Measurements from ENCODE around the gene ZC3H13. TPM values are rescaled to one million over a fixed set of nuclear protein-coding genes. Genes with fewer than 3 reads are reported as not detected.

ZC3H13 gene
- polyA plus RNA-seq, 3 donors from 2014 or later, result 6.3 to 61.1 (median 30.8) TPM

GRCh38 chr13:46053162-46054012 lies 841 bp upstream of the ZC3H13 start:
- DNase-seq, result no peak
- Mint-ChIP-seq H3K36me3 (no peaks in the 10 kb centered on the region), H3K9me3 (peaks cover 0 to 2% (median 0%) of the 10 kb centered on the region in 6 donors), H3K4me1 (peaks cover 35 to 45% of the 10 kb centered on the region in 2 donors), H3K4me3 (peak overlapping the region; percentile 93 to 99 (median 95)), H3K27ac (peak overlapping the region; percentile 96 to 98 (median 98)), H3K27me3 (ENCODE audit: low read depth in 3 of 3) (peaks cover 12 to 19% (median 14%) of the 10 kb centered on the region in 3 donors)

GRCh38 chr13:46051968-46052318 lies 603 bp downstream of the ZC3H13 start:
- no peak for DNase-seq
- peaks cover 39 to 58% of the 10 kb centered on the region in 2 donors for H3K4me1 Mint-ChIP-seq
- peak overlapping the region; percentile 93 to 99 (median 95) for H3K4me3 Mint-ChIP-seq
- H3K27ac Mint-ChIP-seq, result peak overlapping the region; percentile 96 to 98 (median 98)
- peaks cover 12 to 19% (median 14%) of the 10 kb centered on the region in 3 donors for H3K27me3 Mint-ChIP-seq (ENCODE audit: low read depth in 3 of 3)
- no peaks in the 10 kb centered on the region for H3K36me3 Mint-ChIP-seq
- H3K9me3 Mint-ChIP-seq, result peaks cover 0 to 2% (median 0%) of the 10 kb centered on the region in 6 donors

GRCh38 chr13:46050771-46051170 lies 1.8 kb downstream of the ZC3H13 start:
- Mint-ChIP-seq H3K4me3 (peak overlapping the region; percentile 1 to 99 (median 38)), H3K27me3 (ENCODE audit: low read depth in 3 of 3) (peaks cover 8 to 17% (median 14%) of the 10 kb centered on the region in 3 donors), H3K36me3 (no peaks in the 10 kb centered on the region), H3K9me3 (no peaks in the 10 kb centered on the region), H3K4me1 (peaks cover 43 to 66% of the 10 kb centered on the region in 2 donors), H3K27ac (peak overlapping the region in 4 of 6 donors; percentile 16 to 98 (median 17))
- DNase-seq, result no peak

- peaks cover 0 to 9% (median 7%) of the 10 kb centered on the region in 3 donors for H3K36me3 Mint-ChIP-seq
- no peaks in the 10 kb centered on the region for H3K27me3 Mint-ChIP-seq (ENCODE audit: low read depth in 3 of 3)
- H3K27ac Mint-ChIP-seq, result peak overlapping the region in 1 of 6 donors; percentile 7
- no peak overlapping the region for H3K4me3 Mint-ChIP-seq
- no peaks in the 10 kb centered on the region for H3K9me3 Mint-ChIP-seq
- no peak for DNase-seq
- H3K4me1 Mint-ChIP-seq, result peaks cover 21 to 57% of the 10 kb centered on the region in 2 donors
These were observed 7.1 kb downstream of the ZC3H13 start for GRCh38 chr13:46045424-46045823.

GRCh38 chr13:46043647-46044046 lies 8.9 kb downstream of the ZC3H13 start:
- H3K4me3 Mint-ChIP-seq, result no peak overlapping the region
- H3K9me3 Mint-ChIP-seq, result no peaks in the 10 kb centered on the region
- no peak for DNase-seq
- H3K27me3 Mint-ChIP-seq (ENCODE audit: low read depth in 3 of 3), result no peaks in the 10 kb centered on the region
- H3K4me1 Mint-ChIP-seq, result peaks cover 13 to 44% of the 10 kb centered on the region in 2 donors
- H3K27ac Mint-ChIP-seq, result no peak overlapping the region
- H3K36me3 Mint-ChIP-seq, result peaks cover 0 to 9% (median 7%) of the 10 kb centered on the region in 3 donors

GRCh38 chr13:46041419-46041839 lies 11.1 kb downstream of the ZC3H13 start:
- peak overlapping the region in 1 of 6 donors; percentile 30 for H3K27ac Mint-ChIP-seq
- DNase-seq, result no peak
- no peaks in the 10 kb centered on the region for H3K9me3 Mint-ChIP-seq
- no peak overlapping the region for H3K4me3 Mint-ChIP-seq
- peaks cover 5 to 30% of the 10 kb centered on the region in 2 donors for H3K4me1 Mint-ChIP-seq
- H3K36me3 Mint-ChIP-seq, result peaks cover 4 to 15% (median 15%) of the 10 kb centered on the region in 3 donors
- H3K27me3 Mint-ChIP-seq (ENCODE audit: low read depth in 3 of 3), result no peaks in the 10 kb centered on the region

- Mint-ChIP-seq H3K4me3 (no peak overlapping the region), H3K27me3 (ENCODE audit: low read depth in 3 of 3) (no peaks in the 10 kb centered on the region), H3K4me1 (peaks cover 5 to 27% of the 10 kb centered on the region in 2 donors), H3K27ac (peak overlapping the region in 1 of 6 donors; percentile 38), H3K9me3 (no peaks in the 10 kb centered on the region), H3K36me3 (peaks cover 4 to 20% (median 19%) of the 10 kb centered on the region in 3 donors)
- no peak for DNase-seq
These were observed 11.8 kb downstream of the ZC3H13 start for GRCh38 chr13:46040763-46041162.

- Mint-ChIP-seq H3K9me3 (no peaks in the 10 kb centered on the region), H3K36me3 (peaks cover 11 to 28% (median 23%) of the 10 kb centered on the region in 3 donors), H3K27ac (no peak overlapping the region), H3K4me1 (peaks cover 3 to 25% of the 10 kb centered on the region in 2 donors), H3K27me3 (ENCODE audit: low read depth in 3 of 3) (no peaks in the 10 kb centered on the region), H3K4me3 (no peak overlapping the region)
- no peak for DNase-seq
These were observed 12.9 kb downstream of the ZC3H13 start for GRCh38 chr13:46039411-46040182.

GRCh38 chr13:46038296-46038695 lies 14.2 kb downstream of the ZC3H13 start:
- DNase-seq, result no peak
- Mint-ChIP-seq H3K27ac (no peak overlapping the region), H3K4me1 (peaks cover 4 to 22% of the 10 kb centered on the region in 2 donors), H3K36me3 (peaks cover 21 to 32% (median 31%) of the 10 kb centered on the region in 3 donors), H3K4me3 (no peak overlapping the region), H3K9me3 (no peaks in the 10 kb centered on the region), H3K27me3 (ENCODE audit: low read depth in 3 of 3) (no peaks in the 10 kb centered on the region)

- H3K27me3 Mint-ChIP-seq (ENCODE audit: low read depth in 3 of 3), result no peaks in the 10 kb centered on the region
- DNase-seq, result no peak
- H3K4me1 Mint-ChIP-seq, result peaks cover 12 to 31% of the 10 kb centered on the region in 2 donors
- H3K9me3 Mint-ChIP-seq, result no peaks in the 10 kb centered on the region
- H3K4me3 Mint-ChIP-seq, result no peak overlapping the region
- H3K36me3 Mint-ChIP-seq, result peaks cover 28 to 44% (median 42%) of the 10 kb centered on the region in 3 donors
- no peak overlapping the region for H3K27ac Mint-ChIP-seq
These were observed 17.5 kb downstream of the ZC3H13 start for GRCh38 chr13:46035066-46035465.

GRCh38 chr13:46032341-46032740 lies 20.2 kb downstream of the ZC3H13 start:
- Mint-ChIP-seq H3K27ac (no peak overlapping the region), H3K27me3 (ENCODE audit: low read depth in 3 of 3) (no peaks in the 10 kb centered on the region), H3K9me3 (peaks cover 0 to 3% (median 0%) of the 10 kb centered on the region in 6 donors), H3K4me3 (no peak overlapping the region), H3K36me3 (peaks cover 38 to 52% (median 46%) of the 10 kb centered on the region in 3 donors), H3K4me1 (peaks cover 19 to 40% of the 10 kb centered on the region in 2 donors)
- no peak for DNase-seq

- Mint-ChIP-seq H3K9me3 (peaks cover 0 to 3% (median 0%) of the 10 kb centered on the region in 6 donors), H3K27me3 (ENCODE audit: low read depth in 3 of 3) (peaks cover 0 to under 1% (median 0%) of the 10 kb centered on the region in 3 donors), H3K4me3 (no peak overlapping the region), H3K27ac (no peak overlapping the region), H3K36me3 (peaks cover 39 to 53% (median 46%) of the 10 kb centered on the region in 3 donors), H3K4me1 (peaks cover 18 to 43% of the 10 kb centered on the region in 2 donors)
- no peak for DNase-seq
These were observed 20.8 kb downstream of the ZC3H13 start for GRCh38 chr13:46031581-46032263.

GRCh38 chr13:46025157-46025556 lies 27.4 kb downstream of the ZC3H13 start:
- no peak for DNase-seq
- Mint-ChIP-seq H3K27ac (no peak overlapping the region), H3K4me3 (no peak overlapping the region), H3K9me3 (peaks cover 0 to 3% (median 0%) of the 10 kb centered on the region in 6 donors), H3K4me1 (peaks cover 13 to 24% of the 10 kb centered on the region in 2 donors), H3K36me3 (peaks cover 21 to 27% (median 22%) of the 10 kb centered on the region in 3 donors), H3K27me3 (ENCODE audit: low read depth in 3 of 3) (peaks cover 0 to 3% (median 0%) of the 10 kb centered on the region in 3 donors)
